Stomach (tissue), 9 donors: ENCODE measurements around the gene MAP1LC3B. TPM values are rescaled to one million over a fixed set of nuclear protein-coding genes. Genes with fewer than 3 reads are reported as not detected.

Source experiments
- DNase-seq, 2 donors: peaks; one replicate each; pipeline versions ENCODE4 v3.0.0 to v3.0.0-alpha.2; 2013 to 2019
- H3K27ac ChIP-seq, 5 donors: fragments of 200-600 bp in 4 of 5; sonication (generic) in 4 of 5; one replicate each; pipeline ENCODE4 v1.5.1; 2013 to 2019; ENCODE audit warnings: mild to moderate bottlenecking in 1 of 5, moderate library complexity in 1 of 5
- H3K27me3 ChIP-seq, 3 donors: fragments of 200-600 bp; sonication (generic); one replicate each; pipeline ENCODE4 v1.5.1; 2017 to 2019; ENCODE audit warnings: mixed run types in 1 of 3
- H3K36me3 ChIP-seq, 4 donors: fragments of 200-600 bp; sonication (generic); 1 replicate in 3 of 4; 2 replicates in 1 of 4; pipeline ENCODE4 v1.5.1; 2016 to 2019
- H3K4me1 ChIP-seq, 4 donors: fragments of 200-600 bp; sonication (generic); one replicate each; pipeline ENCODE4 v1.5.1; 2016 to 2019
- H3K4me3 ChIP-seq, 4 donors: fragments of 200-600 bp; sonication (generic) in 3 of 4; one replicate each; pipeline ENCODE4 v1.5.1; 2016 to 2019; ENCODE audit warnings: mild to moderate bottlenecking in 1 of 4
- H3K9me3 ChIP-seq, 4 donors: fragments of 200-600 bp; sonication (generic); one replicate each; pipeline ENCODE4 v1.5.1; 2016 to 2019
- EP300 ChIP-seq: sonication (generic); formaldehyde crosslinking; IDR thresholded peaks from one replicate; pipeline ENCODE4 v1.6.1; 2017; ENCODE audit warnings: antibody characterized with exemption
- POLR2A ChIP-seq, 4 donors: fragments of 450-650 bp; IDR thresholded peaks; one replicate each; pipeline ENCODE4 v1.6.1; 2016; ENCODE audit warnings: antibody characterized with exemption in 4 of 4, control low read depth in 2 of 4, mild to moderate bottlenecking in 1 of 4, moderate library complexity in 1 of 4
- POLR2AphosphoS5 ChIP-seq, 3 donors: sonication (generic); formaldehyde crosslinking; IDR thresholded peaks; one replicate each; pipeline ENCODE4 v1.6.1; 2016; ENCODE audit warnings: antibody characterized with exemption in 3 of 3
- WGBS, 5 donors: extraction: QIAGEN DNeasy Blood & Tissue Kit in 3 of 5; methylation state at CpG; one replicate each; pipeline versions ENCODE4 v1.1.5 to v1.1.7; 2013 to 2018; 5-methylcytosine and 5-hydroxymethylcytosine counted together
- intact Hi-C: fragments of 100-400 bp; cut with DNase I; formaldehyde crosslinking; loops from one replicate; pipeline ENCODE4 v1.15.1; 2023; ENCODE audit warnings: low total_unique reads
- polyA plus RNA-seq, 3 donors: library from polyadenylated mRNA; stranded (reverse); fragments of 200-250 nt; gene quantifications; one replicate each; pipeline ENCODE4 v1.2.3, GENCODE V29; 2013
- total RNA-seq, 5 donors: library from RNA; depleted of rRNA; stranded (reverse); fragments of >200 nt; gene quantifications; one replicate each; pipeline versions ENCODE4 v1.1.0 to v1.2.3, GENCODE V29; 2014 to 2016
- TF ChIP-seq, protein P1 (sequence below), 7 experiments: fragments of 450-650 bp in 4 of 7; fragments of 200-600 bp in 3 of 7; sonication (generic) in 3 of 7; IDR thresholded peaks; one replicate each; pipeline ENCODE4 v1.5.1; 2016 to 2019; ENCODE audit warnings: antibody characterized with exemption in 7 of 7, control low read depth in 2 of 7, mild to moderate bottlenecking in 1 of 7
- donor health status: healthy with polysubstance abuse.
- donor health status: Bipolar disorder and iron deficiency.
- donor health status: healthy.

The MAP1LC3B gene
- total and polyA plus RNA-seq, 8 donors, result 24.6 to 111 (median 50.1) TPM

DNA sequence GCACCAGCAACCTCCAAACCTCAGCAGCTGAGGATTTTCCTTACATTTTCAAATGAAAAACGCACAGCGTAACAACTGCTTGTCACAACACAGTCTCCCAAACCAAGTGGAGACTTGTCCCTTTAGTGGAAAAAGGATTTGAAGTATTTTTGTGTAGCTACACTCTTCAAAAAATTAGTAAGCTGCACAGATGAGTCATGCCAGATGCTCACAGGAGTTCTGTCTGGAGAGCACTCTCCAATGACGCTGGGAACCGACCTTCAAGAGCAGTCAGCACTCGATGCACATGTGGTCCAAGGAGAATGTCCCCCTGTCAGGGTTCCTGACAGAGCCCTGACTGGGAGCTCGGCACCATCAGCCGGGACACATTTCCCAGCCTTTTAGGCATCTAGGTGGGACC lies 39.8 kb downstream of the MAP1LC3B start:
- Histone ChIP-seq H3K4me3 (no peak overlapping the region), H3K36me3 (peaks cover 10 to 53% (median 46%) of the 10 kb centered on the region in 4 donors), H3K27me3 (no peaks in the 10 kb centered on the region), H3K4me1 (peaks cover 10 to 30% (median 22%) of the 10 kb centered on the region in 4 donors), H3K9me3 (no peaks in the 10 kb centered on the region), H3K27ac (no peak overlapping the region)
- DNase-seq, result no peak
- TF ChIP-seq EP300, result no peak
- TF ChIP-seq POLR2A (IDR thresholded peaks at IDR 0.05), result no peak
- TF ChIP-seq, protein P1, sequence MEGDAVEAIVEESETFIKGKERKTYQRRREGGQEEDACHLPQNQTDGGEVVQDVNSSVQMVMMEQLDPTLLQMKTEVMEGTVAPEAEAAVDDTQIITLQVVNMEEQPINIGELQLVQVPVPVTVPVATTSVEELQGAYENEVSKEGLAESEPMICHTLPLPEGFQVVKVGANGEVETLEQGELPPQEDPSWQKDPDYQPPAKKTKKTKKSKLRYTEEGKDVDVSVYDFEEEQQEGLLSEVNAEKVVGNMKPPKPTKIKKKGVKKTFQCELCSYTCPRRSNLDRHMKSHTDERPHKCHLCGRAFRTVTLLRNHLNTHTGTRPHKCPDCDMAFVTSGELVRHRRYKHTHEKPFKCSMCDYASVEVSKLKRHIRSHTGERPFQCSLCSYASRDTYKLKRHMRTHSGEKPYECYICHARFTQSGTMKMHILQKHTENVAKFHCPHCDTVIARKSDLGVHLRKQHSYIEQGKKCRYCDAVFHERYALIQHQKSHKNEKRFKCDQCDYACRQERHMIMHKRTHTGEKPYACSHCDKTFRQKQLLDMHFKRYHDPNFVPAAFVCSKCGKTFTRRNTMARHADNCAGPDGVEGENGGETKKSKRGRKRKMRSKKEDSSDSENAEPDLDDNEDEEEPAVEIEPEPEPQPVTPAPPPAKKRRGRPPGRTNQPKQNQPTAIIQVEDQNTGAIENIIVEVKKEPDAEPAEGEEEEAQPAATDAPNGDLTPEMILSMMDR (IDR thresholded peaks at IDR 0.05), result no peak
- TF ChIP-seq POLR2AphosphoS5 (IDR thresholded peaks at IDR 0.05), result no peak
- intact Hi-C loops, result no loop called here
- 68 to 84% (median 82%) methylated on average over 7 of the region's 7 CpGs for WGBS, 5 donors

DNA sequence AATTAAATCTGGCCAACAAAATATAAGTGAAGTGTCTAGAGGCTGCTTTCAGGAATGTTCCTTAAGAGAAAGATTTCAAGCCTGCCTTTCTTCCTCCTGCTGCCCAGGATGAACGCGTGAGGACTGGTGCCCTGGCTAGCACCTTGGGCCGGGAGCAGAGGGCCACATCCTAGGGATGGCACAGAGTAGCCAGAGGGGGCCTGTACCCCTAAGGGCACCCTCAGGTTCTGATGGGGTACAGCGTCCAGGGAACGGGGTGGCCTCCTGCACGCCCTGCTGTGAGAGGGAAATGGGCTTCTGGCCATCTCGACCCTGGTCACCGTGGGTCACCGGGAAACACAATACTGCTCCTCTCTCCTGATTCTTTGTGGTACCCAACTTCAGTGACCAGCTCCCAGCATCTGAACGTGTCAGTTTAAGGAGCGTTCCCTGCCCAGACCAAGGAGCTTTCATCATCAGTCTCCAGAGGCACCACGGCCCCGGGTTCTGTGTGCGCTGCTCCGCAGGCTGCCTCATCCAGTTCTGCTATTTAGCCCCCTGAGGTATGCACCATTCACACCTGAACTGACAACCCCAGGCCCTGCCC lies 40.3 kb downstream of the MAP1LC3B start:
- DNase-seq, result no peak
- TF ChIP-seq POLR2AphosphoS5 (IDR thresholded peaks at IDR 0.05) (no peak), POLR2A (IDR thresholded peaks at IDR 0.05) (no peak), EP300 (no peak)
- TF ChIP-seq, protein P1 (IDR thresholded peaks at IDR 0.05), result no peak
- Histone ChIP-seq H3K27me3 (no peaks in the 10 kb centered on the region), H3K4me1 (peaks cover 10 to 30% (median 24%) of the 10 kb centered on the region in 4 donors), H3K27ac (no peak overlapping the region), H3K36me3 (peaks cover 10 to 50% (median 45%) of the 10 kb centered on the region in 4 donors), H3K4me3 (no peak overlapping the region), H3K9me3 (no peaks in the 10 kb centered on the region)
- WGBS, 5 donors, result 88 to 95% (median 93%) methylated on average over 11 to 15 of the region's 15 CpGs
- intact Hi-C loops, result no loop called here

DNA sequence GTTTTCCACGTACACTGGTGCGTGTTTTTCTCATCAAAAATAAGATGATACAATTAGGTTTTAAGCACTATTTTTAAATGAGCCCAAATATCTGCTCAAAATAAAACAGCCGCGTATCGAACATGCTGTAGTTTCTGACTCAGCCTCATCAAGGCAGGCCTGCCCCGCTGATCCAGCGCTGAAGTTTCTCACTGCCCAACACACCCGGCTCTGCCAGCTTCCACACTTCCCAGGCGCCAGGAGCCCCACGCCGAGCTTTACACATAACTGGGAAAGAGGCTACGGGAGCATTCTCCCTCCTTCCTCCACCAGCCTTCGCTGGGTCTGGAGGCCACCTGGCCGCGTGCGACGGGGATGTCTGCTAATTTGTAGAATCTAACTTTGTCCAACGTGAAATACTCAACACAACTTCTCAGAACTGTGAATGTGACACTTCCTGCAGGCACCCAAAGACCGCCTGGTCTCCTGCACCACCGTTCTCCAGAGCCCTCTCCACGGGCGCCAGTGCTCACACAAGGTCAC lies 42.1 kb downstream of the MAP1LC3B start:
- TF ChIP-seq EP300, result no peak
- TF ChIP-seq POLR2AphosphoS5 (IDR thresholded peaks at IDR 0.05), result no peak
- TF ChIP-seq POLR2A (IDR thresholded peaks at IDR 0.05), result no peak
- TF ChIP-seq, protein P1 (IDR thresholded peaks at IDR 0.05), result no peak
- 93 to 97% (median 95%) methylated on average over 22 of the region's 22 CpGs for WGBS, 5 donors
- Histone ChIP-seq H3K27me3 (no peaks in the 10 kb centered on the region), H3K36me3 (peaks cover 2 to 42% (median 35%) of the 10 kb centered on the region in 4 donors), H3K4me3 (no peak overlapping the region), H3K9me3 (no peaks in the 10 kb centered on the region), H3K4me1 (peaks cover 15 to 48% (median 34%) of the 10 kb centered on the region in 4 donors), H3K27ac (no peak overlapping the region)
- intact Hi-C loops, result no loop called here
- no peak for DNase-seq

DNA sequence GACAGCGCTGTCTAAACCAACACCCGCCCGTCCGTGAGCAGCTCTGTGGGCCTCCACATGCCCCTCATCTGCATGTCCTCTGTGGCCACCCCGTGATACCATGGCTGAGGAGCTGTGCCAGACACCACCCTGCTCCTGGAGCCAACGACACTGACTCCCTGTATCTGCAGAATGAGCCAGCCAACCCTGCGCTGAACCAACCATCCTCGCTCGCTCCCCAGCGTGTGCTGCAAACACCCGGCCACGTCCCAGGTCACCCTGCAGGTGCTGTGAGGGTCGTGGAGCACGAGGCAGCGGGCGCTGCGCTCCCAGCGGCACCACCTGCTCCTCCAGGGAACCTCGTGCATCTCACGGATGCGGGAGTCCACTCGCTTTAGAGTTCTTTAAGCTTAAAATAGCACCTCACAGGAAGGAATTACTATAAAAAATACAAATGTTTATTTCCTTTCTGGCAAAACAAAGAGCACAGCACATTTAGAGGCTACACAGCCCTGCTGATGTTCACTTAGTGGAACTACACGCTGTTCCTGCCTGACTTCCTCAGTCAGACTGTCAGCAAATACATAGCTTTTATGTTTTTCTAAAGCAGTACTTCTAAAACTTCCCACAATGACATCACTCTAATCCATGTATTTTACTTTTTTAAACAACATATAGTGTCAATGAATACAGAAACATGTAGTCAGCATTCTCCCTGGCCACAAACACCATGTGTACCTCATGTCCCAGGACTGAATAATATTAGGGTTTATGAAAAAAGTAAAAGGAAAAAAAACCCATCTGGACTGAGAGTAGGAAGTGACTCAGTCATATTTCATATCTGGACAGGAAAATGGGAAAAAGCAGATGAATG lies 43.5 kb downstream of the MAP1LC3B start:
- peaks cover 15 to 62% (median 44%) of the 10 kb centered on the region in 4 donors for H3K4me1 ChIP-seq
- no peak overlapping the region for H3K4me3 ChIP-seq
- TF ChIP-seq EP300 (no peak), POLR2AphosphoS5 (IDR thresholded peaks at IDR 0.05) (no peak), POLR2A (IDR thresholded peaks at IDR 0.05) (no peak)
- TF ChIP-seq, protein P1 (IDR thresholded peaks at IDR 0.05), result peak in 1 of 7 experiments; percentile 6
- DNase-seq, result peak in 1 of 2 donors; percentile 41
- H3K27me3 ChIP-seq, result no peaks in the 10 kb centered on the region
- peaks cover 0 to 29% (median 22%) of the 10 kb centered on the region in 4 donors for H3K36me3 ChIP-seq
- intact Hi-C loops, result no loop called here
- no peaks in the 10 kb centered on the region for H3K9me3 ChIP-seq
- WGBS, 5 donors, result 54 to 74% (median 74%) methylated on average over 11 to 23 of the region's 23 CpGs
- peak overlapping the region in 4 of 5 donors; percentile 21 to 77 (median 74) for H3K27ac ChIP-seq
